GM21360 (cell line): Measurements from ENCODE around the gene SPEM2.

ENCODE experiments used
- ATAC-seq: cut with Tn5 transposase; IDR thresholded peaks from one replicate; pipeline ENCODE4 v1.9.1; 2021; ENCODE audit warnings: mild to moderate bottlenecking, moderate library complexity; ENCODE audit not compliant: unreplicated experiment

The SPEM2 gene

GRCh38 chr17:7403727-7403976 is 21.8 kb upstream of the SPEM2 start:
- ATAC-seq = no peak

GRCh38 chr17:7403977-7404736 is 21.3 kb upstream of the SPEM2 start, which contains the start of gene TMEM256:
TSS of gene TMEM256 (minus strand) at chr17:7404097. CDS start at chr17:7404084, 13 bp downstream.
- peak; percentile 82 for ATAC-seq

GRCh38 chr17:7404737-7405349 is 20.6 kb upstream of the SPEM2 start:
- ATAC-seq = peak; percentile 10

- ATAC-seq = no peak
Observed at GRCh38 chr17:7405350-7406234, 19.8 kb upstream of the SPEM2 start.

DNA sequence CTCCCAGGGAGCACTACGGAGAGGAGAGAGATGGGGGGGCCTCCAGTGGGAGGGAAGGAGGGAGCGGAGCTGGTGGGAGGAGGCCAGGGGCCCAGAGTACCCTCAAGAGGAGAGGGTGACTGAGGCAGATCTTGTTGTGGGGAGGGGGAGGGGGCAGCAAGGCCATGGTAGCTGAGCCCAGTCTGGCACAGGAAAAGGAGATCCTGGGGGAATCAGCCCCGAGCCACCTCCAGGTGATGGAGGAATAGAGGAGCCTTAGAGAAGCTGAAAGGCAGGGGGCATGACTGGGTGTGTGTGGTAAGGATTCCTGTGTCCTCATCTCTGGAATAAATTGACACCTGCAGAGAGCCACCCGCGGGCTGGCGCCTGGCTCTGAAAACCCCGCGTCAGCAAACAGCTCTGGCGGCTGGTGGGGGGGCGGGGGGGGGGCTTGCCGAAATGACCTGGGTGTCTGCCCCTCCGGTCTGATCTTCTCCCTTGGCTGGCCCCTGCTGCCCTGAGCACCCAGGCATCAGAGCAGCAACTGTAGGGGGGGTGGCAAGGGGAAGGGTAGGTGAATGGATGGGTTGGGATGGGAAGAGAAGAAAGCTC is 19.1 kb upstream of the SPEM2 start:
- ATAC-seq = no peak

DNA sequence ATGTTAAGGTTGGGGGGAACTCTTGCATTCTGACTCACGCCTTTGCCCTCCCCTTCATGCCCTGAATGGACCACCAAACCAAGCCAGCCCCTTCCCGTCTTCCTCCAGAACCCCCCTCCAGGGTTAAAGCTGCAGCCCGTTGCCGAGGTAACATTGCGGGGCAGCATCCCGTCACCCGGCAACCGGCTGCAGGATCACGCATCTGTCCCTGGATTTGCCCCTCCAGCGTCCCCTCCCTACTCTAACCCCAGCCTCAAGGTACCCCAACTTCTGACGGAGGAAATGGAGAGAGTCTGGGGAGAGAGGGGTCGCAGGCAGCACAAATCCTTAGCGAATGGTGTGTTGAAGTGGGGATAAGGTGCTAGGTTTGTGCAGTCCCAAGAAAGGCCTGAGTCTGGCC is 18.3 kb upstream of the SPEM2 start:
- no peak for ATAC-seq

DNA sequence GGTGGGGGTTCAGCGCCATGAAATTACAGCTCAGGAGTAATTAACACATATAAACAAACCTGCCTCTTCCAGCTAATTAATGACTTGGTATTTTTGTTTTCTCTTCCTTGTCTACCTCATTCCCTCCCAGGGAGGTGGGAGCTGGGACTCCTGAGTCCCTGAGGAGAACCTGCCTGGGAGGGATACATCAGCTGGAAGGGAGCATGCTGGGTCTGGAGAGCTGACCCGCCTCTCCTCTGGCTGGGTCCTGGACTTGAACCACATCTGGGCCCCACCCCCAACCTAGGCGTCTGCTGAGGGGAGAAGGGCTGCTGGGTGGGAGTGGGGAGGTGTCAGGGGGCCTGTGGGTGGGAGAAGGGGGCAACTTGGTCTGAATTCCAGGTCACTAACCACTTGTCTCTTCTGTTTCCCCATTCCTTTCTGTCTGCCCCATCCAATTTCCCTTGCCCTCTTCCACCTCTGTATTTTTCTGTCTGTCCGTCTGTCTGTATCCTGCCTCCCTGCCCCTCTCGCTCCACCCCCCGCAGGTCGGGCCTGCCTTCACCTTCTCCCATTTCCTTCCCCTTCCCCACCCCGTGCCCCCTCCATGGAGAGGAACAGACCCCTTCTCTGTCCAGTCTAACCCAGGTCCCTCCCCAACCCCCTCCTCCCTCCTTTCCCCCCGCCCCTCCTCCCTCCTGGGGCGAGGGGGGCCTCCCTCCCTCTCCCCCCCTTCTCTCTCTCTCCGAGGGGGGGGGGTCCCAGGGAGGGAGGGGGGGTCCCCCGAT is 17.7 kb upstream of the SPEM2 start, which contains the start of gene NLGN2:
Gene NLGN2, plus strand, starts transcription at position 361 of the 767 bp plus-strand sequence. CDS start 411 bp downstream, outside the sequence.
- ATAC-seq = no peak

DNA sequence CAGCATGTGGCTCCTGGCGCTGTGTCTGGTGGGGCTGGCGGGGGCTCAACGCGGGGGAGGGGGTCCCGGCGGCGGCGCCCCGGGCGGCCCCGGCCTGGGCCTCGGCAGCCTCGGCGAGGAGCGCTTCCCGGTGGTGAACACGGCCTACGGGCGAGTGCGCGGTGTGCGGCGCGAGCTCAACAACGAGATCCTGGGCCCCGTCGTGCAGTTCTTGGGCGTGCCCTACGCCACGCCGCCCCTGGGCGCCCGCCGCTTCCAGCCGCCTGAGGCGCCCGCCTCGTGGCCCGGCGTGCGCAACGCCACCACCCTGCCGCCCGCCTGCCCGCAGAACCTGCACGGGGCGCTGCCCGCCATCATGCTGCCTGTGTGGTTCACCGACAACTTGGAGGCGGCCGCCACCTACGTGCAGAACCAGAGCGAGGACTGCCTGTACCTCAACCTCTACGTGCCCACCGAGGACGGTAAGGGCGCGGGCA is 17.1 kb upstream of the SPEM2 start:
- no peak for ATAC-seq

- no peak for ATAC-seq
Observed at GRCh38 chr17:7408863-7409262, 16.6 kb upstream of the SPEM2 start.

DNA sequence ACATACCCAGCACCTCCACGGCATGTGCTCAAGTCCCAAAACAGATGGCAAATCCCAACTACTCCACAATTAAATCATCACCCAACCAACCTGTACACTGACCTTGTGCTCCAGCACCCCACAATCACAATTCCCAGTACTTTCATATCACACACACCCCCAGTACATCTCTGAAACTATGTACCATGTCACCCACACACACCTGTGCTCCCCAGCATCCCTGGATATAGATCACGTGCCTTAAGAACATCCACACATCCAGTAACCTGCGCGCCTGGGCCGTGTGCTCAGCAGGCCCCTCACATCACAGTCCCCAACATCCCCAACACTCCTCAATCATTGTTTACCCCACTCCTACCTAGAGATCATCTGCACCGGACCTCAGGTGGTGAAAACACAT is 15.7 kb upstream of the SPEM2 start:
- ATAC-seq = no peak

GRCh38 chr17:7410634-7411426 is 14.6 kb upstream of the SPEM2 start:
- ATAC-seq = no peak

DNA sequence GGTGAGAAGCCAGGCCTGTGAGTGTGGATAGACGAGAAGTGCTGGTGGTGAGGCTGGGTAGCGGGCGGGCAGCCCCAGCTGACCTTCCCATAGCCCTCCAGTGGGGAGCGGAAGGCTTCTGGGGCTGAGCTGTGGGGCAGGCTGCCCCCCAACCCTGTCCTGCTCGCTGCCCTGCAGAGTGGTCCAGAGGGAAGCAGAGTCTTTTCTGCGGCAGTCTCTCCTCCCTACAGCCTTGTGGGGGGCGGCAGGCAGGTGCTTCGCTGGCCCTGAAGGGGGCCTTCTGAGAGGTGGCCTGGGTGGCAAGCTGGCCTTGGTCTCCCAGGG is 14.0 kb upstream of the SPEM2 start:
- no peak for ATAC-seq

DNA sequence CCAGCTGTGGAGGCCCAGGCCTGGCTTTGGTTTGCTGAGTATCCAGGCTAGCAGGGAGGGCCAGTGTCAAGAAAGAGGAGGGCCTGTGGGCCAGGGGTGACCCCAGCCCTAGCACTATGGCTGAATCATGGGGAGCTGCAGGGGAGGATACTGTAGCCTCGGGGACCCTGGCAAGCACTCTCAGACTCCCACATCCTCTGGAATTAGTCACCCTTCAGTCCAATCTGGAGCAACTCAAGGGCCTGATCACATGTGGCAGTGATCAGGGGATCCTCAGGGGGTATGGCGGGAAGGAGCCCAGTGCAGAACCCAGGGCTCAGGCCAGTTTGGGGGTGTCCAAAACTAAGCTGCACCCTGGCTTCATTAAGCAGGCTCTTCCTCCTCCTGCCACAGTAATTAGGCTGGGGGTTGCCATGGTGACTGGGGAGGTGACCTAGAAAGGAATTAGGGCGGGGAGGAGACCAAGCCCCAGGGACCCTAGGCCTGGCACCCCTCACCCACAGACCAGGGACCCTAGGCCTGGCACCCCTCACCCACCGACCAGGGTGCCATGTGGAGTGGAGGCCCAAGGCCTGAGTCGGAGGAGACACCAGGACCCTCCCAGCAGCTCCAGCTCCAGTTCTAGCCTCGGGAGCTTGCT is 11.9 kb upstream of the SPEM2 start:
- ATAC-seq = no peak

GRCh38 chr17:7414837-7415236 is 10.6 kb upstream of the SPEM2 start:
- no peak for ATAC-seq

- ATAC-seq = no peak
Observed at GRCh38 chr17:7415784-7416183, 9.6 kb upstream of the SPEM2 start.

DNA sequence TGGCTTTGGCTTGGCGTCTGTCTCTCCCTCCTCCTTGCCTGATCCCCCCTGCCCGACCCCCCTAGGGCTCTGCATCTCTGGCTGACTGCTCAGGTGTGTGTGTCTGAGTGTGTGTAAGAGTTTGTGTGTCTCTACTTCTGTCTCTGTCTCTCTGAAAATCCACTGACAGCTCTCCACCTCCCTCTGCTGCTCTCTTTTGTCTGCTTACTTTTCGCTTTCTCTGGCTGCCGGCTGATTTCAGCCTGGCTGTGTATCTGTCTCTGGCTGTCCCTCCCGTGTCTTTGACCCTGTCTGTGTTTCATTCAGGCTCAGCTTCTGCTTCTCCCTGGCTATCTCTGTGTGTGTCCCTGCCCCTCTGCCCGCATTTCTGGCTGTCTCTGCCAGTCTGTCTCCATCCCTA is 9.1 kb upstream of the SPEM2 start:
- ATAC-seq = no peak

DNA sequence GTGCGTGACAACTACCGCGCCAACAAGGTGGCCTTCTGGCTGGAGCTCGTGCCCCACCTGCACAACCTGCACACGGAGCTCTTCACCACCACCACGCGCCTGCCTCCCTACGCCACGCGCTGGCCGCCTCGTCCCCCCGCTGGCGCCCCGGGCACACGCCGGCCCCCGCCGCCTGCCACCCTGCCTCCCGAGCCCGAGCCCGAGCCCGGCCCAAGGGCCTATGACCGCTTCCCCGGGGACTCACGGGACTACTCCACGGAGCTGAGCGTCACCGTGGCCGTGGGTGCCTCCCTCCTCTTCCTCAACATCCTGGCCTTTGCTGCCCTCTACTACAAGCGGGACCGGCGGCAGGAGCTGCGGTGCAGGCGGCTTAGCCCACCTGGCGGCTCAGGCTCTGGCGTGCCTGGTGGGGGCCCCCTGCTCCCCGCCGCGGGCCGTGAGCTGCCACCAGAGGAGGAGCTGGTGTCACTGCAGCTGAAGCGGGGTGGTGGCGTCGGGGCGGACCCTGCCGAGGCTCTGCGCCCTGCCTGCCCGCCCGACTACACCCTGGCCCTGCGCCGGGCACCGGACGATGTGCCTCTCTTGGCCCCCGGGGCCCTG is 8.3 kb upstream of the SPEM2 start:
- no peak for ATAC-seq

GRCh38 chr17:7418472-7419152 is 6.8 kb upstream of the SPEM2 start:
- ATAC-seq = no peak
